Prostate gland (tissue), 2 donors: ENCODE results near the gene PLSCR4. TPM values are rescaled to one million over a fixed set of nuclear protein-coding genes. Genes with fewer than 3 reads are reported as not detected.

Source experiments
- DNase-seq: peaks from one replicate; pipeline ENCODE4 v3.0.0-alpha.2; 2019; ENCODE audit warnings: low spot score
- H3K27ac ChIP-seq, 2 donors: fragments of 200-600 bp; sonication (generic); 2 replicates each; pipeline ENCODE4 v1.5.1; 2017 to 2019
- H3K27me3 ChIP-seq: fragments of 200-600 bp; sonication (generic); replicated peaks from 2 replicates; pipeline ENCODE4 v1.5.1; 2019; ENCODE audit not compliant: insufficient read depth
- H3K36me3 ChIP-seq, 2 donors: fragments of 200-600 bp; sonication (generic); 1 replicate in 1 of 2; 2 replicates in 1 of 2; pipeline versions ENCODE4 v1.5.1 to v1.8.1; 2017 to 2019
- H3K4me1 ChIP-seq: fragments of 200-600 bp; sonication (generic); replicated peaks from 2 replicates; pipeline ENCODE4 v1.5.1; 2019
- H3K4me3 ChIP-seq, 2 donors: fragments of 200-600 bp; sonication (generic); 2 replicates each; pipeline ENCODE4 v1.5.1; 2017 to 2019
- H3K9me3 ChIP-seq: fragments of 200-600 bp; sonication (generic); 2 replicates; pipeline ENCODE4 v1.5.1; 2017
- POLR2A ChIP-seq: fragments of 450-650 bp; IDR thresholded peaks from one replicate; pipeline ENCODE4 v1.6.1; 2016; ENCODE audit warnings: antibody characterized with exemption, mild to moderate bottlenecking
- POLR2AphosphoS5 ChIP-seq: sonication (generic); formaldehyde crosslinking; IDR thresholded peaks from one replicate; pipeline ENCODE4 v1.6.1; 2017; ENCODE audit warnings: antibody characterized with exemption
- WGBS: methylation state at CpG from one replicate; pipeline ENCODE4 v1.1.5; 2018; 5-methylcytosine and 5-hydroxymethylcytosine counted together
- intact Hi-C: fragments of 100-400 bp; cut with DNase I; formaldehyde crosslinking; loops from one replicate; pipeline ENCODE4 v1.14.2; 2022
- total RNA-seq, 2 donors: library from RNA; depleted of rRNA; stranded (reverse); fragments of >200 nt; gene quantifications; one replicate each; pipeline ENCODE4 v1.1.0, GENCODE V29; 2016
- TF ChIP-seq, protein P1 (sequence below), 4 experiments: fragments of 200-600 bp in 2 of 4; fragments of 450-650 bp in 2 of 4; sonication (generic) in 2 of 4; IDR thresholded peaks; 1 replicate in 3 of 4; 2 replicates in 1 of 4; pipeline ENCODE4 v1.5.1; 2016 to 2019; ENCODE audit warnings: antibody characterized with exemption in 4 of 4, mild to moderate bottlenecking in 2 of 4, moderate library complexity in 2 of 4

PLSCR4 gene
- total RNA-seq, 2 donors from 2014 or later = 14.2 to 77.4 TPM

DNA sequence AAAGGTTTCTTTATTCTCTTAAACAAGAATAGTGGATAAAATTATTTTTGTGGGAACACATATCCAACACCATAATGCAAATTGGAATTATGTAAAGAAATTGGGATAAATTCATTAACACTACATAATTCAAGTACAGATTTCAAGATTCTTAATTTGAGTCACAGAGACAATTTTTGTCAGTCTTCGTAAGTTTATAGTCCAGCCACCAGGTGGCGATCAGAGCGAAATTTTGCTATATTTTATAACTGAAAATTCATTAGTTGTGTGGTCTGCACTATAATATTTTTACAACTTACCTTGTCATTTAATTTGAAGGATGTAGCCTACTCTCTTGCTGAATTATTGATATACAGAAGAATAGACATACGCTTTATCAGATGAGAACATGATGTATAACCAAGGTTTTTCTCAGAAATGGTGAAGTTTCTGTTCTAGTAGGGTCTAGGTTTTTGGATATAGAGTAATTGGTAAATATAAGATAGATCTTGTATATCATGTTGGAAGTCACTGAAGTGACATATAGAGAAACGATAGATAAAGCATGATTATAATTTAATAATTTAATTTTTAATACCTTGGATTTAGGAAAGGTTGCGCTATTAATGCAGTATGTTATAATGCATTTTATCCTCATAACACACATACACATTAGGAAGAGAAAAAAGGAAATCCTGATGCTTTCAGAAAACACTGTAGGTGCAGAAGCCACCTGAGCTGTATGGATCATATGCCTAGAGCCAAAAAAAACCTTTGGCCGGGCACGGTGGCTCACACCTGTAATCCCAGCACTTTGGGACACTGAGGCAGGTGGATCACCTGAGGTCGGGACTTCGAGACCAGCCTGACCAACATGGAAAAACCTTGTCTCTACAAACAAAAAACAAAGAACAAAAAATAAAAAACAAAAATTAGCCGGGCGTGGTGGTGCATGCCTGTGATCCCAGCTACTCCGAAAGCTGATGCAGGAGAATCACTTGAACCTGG, 31.7 kb downstream of the PLSCR4 start:
- no peak overlapping the region for H3K4me3 ChIP-seq
- H3K27me3 ChIP-seq = no peaks in the 10 kb centered on the region
- 71% methylated on average over 13 of the region's 13 CpGs for WGBS
- H3K27ac ChIP-seq = no peak overlapping the region
- H3K9me3 ChIP-seq = no peaks in the 10 kb centered on the region
- no peak for TF ChIP-seq POLR2A
- TF ChIP-seq, protein P1, sequence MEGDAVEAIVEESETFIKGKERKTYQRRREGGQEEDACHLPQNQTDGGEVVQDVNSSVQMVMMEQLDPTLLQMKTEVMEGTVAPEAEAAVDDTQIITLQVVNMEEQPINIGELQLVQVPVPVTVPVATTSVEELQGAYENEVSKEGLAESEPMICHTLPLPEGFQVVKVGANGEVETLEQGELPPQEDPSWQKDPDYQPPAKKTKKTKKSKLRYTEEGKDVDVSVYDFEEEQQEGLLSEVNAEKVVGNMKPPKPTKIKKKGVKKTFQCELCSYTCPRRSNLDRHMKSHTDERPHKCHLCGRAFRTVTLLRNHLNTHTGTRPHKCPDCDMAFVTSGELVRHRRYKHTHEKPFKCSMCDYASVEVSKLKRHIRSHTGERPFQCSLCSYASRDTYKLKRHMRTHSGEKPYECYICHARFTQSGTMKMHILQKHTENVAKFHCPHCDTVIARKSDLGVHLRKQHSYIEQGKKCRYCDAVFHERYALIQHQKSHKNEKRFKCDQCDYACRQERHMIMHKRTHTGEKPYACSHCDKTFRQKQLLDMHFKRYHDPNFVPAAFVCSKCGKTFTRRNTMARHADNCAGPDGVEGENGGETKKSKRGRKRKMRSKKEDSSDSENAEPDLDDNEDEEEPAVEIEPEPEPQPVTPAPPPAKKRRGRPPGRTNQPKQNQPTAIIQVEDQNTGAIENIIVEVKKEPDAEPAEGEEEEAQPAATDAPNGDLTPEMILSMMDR (IDR thresholded peaks at IDR 0.05) = peak; percentile 56 to 81 (median 76)
- H3K4me1 ChIP-seq = peaks cover 3% of the 10 kb centered on the region
- H3K36me3 ChIP-seq = no peaks in the 10 kb centered on the region
- peak; percentile 7 for DNase-seq
- intact Hi-C loops = loop anchor here (5.0 kb wide), 2 partner anchors 108 to 358 kb away; no protein-coding TSS in a partner anchor

DNA sequence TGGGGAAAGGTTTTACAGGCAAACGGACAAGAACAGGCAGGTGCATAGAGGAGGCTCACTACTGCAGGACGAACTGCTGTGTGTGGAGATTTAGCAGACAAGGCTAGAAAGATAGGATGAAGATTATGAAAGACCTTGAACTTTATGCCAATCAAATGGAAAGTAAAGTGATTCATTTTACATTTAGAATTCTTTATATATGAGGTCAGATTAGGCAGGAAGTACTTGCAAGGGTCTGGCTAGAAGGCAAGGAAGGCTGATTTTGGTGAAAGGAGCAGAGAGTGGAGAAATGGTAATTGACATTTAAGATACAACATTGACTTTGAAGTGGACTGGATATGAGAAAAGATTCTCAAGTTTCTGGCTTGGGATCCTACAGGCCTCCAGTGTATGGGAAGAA, 33.6 kb downstream of the PLSCR4 start:
- WGBS = 71% methylated on average over 2 of the region's 2 CpGs
- no peak for TF ChIP-seq POLR2A
- TF ChIP-seq POLR2AphosphoS5 = no peak
- TF ChIP-seq, protein P1 (IDR thresholded peaks at IDR 0.05) = no peak
- DNase-seq = no peak
- H3K9me3 ChIP-seq = no peaks in the 10 kb centered on the region
- H3K4me1 ChIP-seq = peaks cover 3% of the 10 kb centered on the region
- intact Hi-C loops = loop anchor here (5.0 kb wide), 2 partner anchors 110 to 360 kb away; no protein-coding TSS in a partner anchor
- no peak overlapping the region for H3K4me3 ChIP-seq
- no peaks in the 10 kb centered on the region for H3K36me3 ChIP-seq
- H3K27ac ChIP-seq = no peak overlapping the region
- H3K27me3 ChIP-seq = no peaks in the 10 kb centered on the region

DNA sequence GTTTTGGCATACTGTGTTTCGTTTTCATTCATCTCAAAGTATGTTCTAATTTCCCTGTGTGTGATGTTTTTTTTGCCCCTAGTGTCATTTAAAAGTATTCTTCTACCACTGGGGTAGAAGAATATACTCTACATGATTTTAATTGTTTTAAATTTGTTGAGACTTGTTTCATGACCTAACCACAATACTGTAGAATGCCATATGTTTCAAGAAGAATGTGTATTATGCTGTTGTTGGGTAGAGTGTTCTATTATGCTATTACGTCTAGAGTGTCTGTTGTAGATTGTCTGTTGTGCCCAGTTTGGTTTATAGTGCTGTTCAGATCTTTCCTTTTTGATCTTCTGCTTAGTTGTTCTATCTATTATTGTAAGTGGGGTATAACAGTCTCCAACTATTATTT, 36.4 kb downstream of the PLSCR4 start:
- no peak for TF ChIP-seq POLR2AphosphoS5
- Histone ChIP-seq H3K27ac (no peak overlapping the region), H3K36me3 (no peaks in the 10 kb centered on the region), H3K4me3 (no peak overlapping the region), H3K4me1 (no peaks in the 10 kb centered on the region), H3K27me3 (no peaks in the 10 kb centered on the region), H3K9me3 (no peaks in the 10 kb centered on the region)
- 93% methylated on average over 2 of the region's 2 CpGs for WGBS
- intact Hi-C loops = no loop called here
- DNase-seq = no peak

DNA sequence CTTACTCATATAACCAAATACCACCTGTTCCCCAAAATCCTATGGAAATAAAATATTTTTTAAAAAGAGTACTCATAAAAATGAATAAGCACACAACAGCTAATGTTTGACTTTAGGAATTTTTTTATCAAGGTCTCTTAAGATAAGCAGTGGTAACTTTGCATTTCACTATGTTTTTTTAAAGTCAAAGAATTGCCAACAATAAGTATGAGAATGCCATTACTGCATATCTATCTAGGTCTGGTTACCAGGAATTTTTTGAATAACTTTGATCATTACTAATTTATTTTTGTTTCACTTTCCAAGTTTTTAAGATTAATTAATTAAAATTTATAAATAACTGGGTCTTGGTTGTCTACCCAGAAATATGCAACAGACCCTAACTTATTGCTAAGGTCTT, 41.5 kb downstream of the PLSCR4 start:
- Histone ChIP-seq H3K4me3 (no peak overlapping the region), H3K27ac (no peak overlapping the region), H3K4me1 (no peaks in the 10 kb centered on the region), H3K27me3 (no peaks in the 10 kb centered on the region), H3K36me3 (no peaks in the 10 kb centered on the region), H3K9me3 (no peaks in the 10 kb centered on the region)
- DNase-seq = no peak
- TF ChIP-seq POLR2AphosphoS5 = no peak
- TF ChIP-seq POLR2A = no peak
- TF ChIP-seq, protein P1 (IDR thresholded peaks at IDR 0.05) = no peak
- intact Hi-C loops = loop anchor here (10.0 kb wide), 1 partner anchor 435 kb away; no protein-coding TSS in a partner anchor

DNA sequence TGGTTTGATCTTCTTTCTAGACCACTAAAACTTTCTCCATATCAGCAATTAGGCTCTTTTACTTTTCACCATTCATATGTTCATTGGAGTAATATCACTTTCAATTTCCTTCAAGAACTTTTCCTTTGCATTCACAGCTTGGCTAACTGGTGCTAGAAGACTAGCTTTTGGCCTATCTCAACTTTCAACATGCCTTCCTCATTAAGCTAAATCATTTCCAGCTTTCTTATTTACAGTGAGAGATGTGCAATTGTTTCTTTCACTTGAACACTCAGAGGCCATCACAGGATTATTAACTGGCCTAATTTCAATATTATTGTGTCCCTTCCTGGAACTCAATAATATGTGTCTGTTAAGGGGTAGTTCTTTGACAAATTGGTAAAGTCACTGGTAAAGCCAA, 47.1 kb downstream of the PLSCR4 start:
- Histone ChIP-seq H3K36me3 (no peaks in the 10 kb centered on the region), H3K4me1 (no peaks in the 10 kb centered on the region), H3K27ac (no peak overlapping the region), H3K27me3 (no peaks in the 10 kb centered on the region), H3K4me3 (no peak overlapping the region), H3K9me3 (no peaks in the 10 kb centered on the region)
- TF ChIP-seq POLR2A = no peak
- TF ChIP-seq, protein P1 (IDR thresholded peaks at IDR 0.05) = no peak
- no peak for TF ChIP-seq POLR2AphosphoS5
- no peak for DNase-seq
- intact Hi-C loops = loop anchor here (10.0 kb wide), 1 partner anchor 429 kb away; no protein-coding TSS in a partner anchor
